Measurements from ENCODE around the gene CLEC4M.

CLEC4M gene

GRCh38 chr19:7748171-7748570, 14.9 kb upstream of the CLEC4M start:
- H3K27ac ChIP-seq (ENCODE audit: poor library complexity, severe bottlenecking), result no peak overlapping the region
- no peaks in the 10 kb centered on the region for H3K9me3 ChIP-seq (ENCODE audit: severe bottlenecking)
- no peak for TF ChIP-seq CTCF (IDR thresholded peaks at IDR 0.05; ENCODE audit: poor library complexity, severe bottlenecking)
- no peak for DNase-seq (ENCODE audit: low spot score)
- no peak overlapping the region for H3K4me3 ChIP-seq (ENCODE audit: severe bottlenecking)
- no peaks in the 10 kb centered on the region for H3K4me1 ChIP-seq (ENCODE audit: insufficient read depth, poor library complexity, severe bottlenecking)
- no peaks in the 10 kb centered on the region for H3K27me3 ChIP-seq (ENCODE audit: insufficient read depth, poor library complexity, severe bottlenecking)
- ATAC-seq (ENCODE audit: low read depth), result no peak
- H3K36me3 ChIP-seq (ENCODE audit: low read depth), result no peaks in the 10 kb centered on the region

- TF ChIP-seq CTCF (IDR thresholded peaks at IDR 0.05; ENCODE audit: poor library complexity, severe bottlenecking), result peak; percentile 36
- 0 out of 3 replicates have a peak, but pooled peaks have one; percentile 31 for ATAC-seq (ENCODE audit: low read depth)
- H3K9me3 ChIP-seq (ENCODE audit: severe bottlenecking), result no peaks in the 10 kb centered on the region
These were observed 14.3 kb upstream of the CLEC4M start for GRCh38 chr19:7748756-7749155.

GRCh38 chr19:7751157-7751783, 11.8 kb upstream of the CLEC4M start:
- Histone ChIP-seq H3K9me3 (ENCODE audit: severe bottlenecking) (no peaks in the 10 kb centered on the region), H3K27ac (ENCODE audit: poor library complexity, severe bottlenecking) (no peak overlapping the region), H3K4me1 (ENCODE audit: insufficient read depth, poor library complexity, severe bottlenecking) (no peaks in the 10 kb centered on the region), H3K36me3 (ENCODE audit: low read depth) (no peaks in the 10 kb centered on the region), H3K4me3 (ENCODE audit: severe bottlenecking) (no peak overlapping the region), H3K27me3 (ENCODE audit: insufficient read depth, poor library complexity, severe bottlenecking) (no peaks in the 10 kb centered on the region)
- DNase-seq (ENCODE audit: low spot score) (no peak), ATAC-seq (ENCODE audit: low read depth) (no peak)
- no peak for TF ChIP-seq CTCF (IDR thresholded peaks at IDR 0.05; ENCODE audit: poor library complexity, severe bottlenecking)

More at GRCh38 chr19:7748756-7749155, 14.3 kb upstream of the CLEC4M start:
- Histone ChIP-seq H3K27ac (ENCODE audit: poor library complexity, severe bottlenecking) (no peak overlapping the region), H3K4me3 (ENCODE audit: severe bottlenecking) (no peak overlapping the region), H3K27me3 (ENCODE audit: insufficient read depth, poor library complexity, severe bottlenecking) (no peaks in the 10 kb centered on the region), H3K4me1 (ENCODE audit: insufficient read depth, poor library complexity, severe bottlenecking) (no peaks in the 10 kb centered on the region), H3K36me3 (ENCODE audit: low read depth) (no peaks in the 10 kb centered on the region)
- DNase-seq (ENCODE audit: low spot score), result no peak

GRCh38 chr19:7756258-7756657, 6.8 kb upstream of the CLEC4M start:
- no peak for DNase-seq (ENCODE audit: low spot score)
- no peaks in the 10 kb centered on the region for H3K36me3 ChIP-seq (ENCODE audit: low read depth)
- no peaks in the 10 kb centered on the region for H3K4me1 ChIP-seq (ENCODE audit: insufficient read depth, poor library complexity, severe bottlenecking)
- no peak overlapping the region for H3K4me3 ChIP-seq (ENCODE audit: severe bottlenecking)
- no peak for TF ChIP-seq CTCF (IDR thresholded peaks at IDR 0.05; ENCODE audit: poor library complexity, severe bottlenecking)
- no peak for ATAC-seq (ENCODE audit: low read depth)
- no peak overlapping the region for H3K27ac ChIP-seq (ENCODE audit: poor library complexity, severe bottlenecking)
- peaks cover 18% of the 10 kb centered on the region for H3K9me3 ChIP-seq (ENCODE audit: severe bottlenecking)
- no peaks in the 10 kb centered on the region for H3K27me3 ChIP-seq (ENCODE audit: insufficient read depth, poor library complexity, severe bottlenecking)

GRCh38 chr19:7757358-7757757, 5.7 kb upstream of the CLEC4M start:
- Histone ChIP-seq H3K36me3 (ENCODE audit: low read depth) (no peaks in the 10 kb centered on the region), H3K27me3 (ENCODE audit: insufficient read depth, poor library complexity, severe bottlenecking) (no peaks in the 10 kb centered on the region), H3K27ac (ENCODE audit: poor library complexity, severe bottlenecking) (no peak overlapping the region), H3K9me3 (ENCODE audit: severe bottlenecking) (peaks cover 18% of the 10 kb centered on the region), H3K4me3 (ENCODE audit: severe bottlenecking) (no peak overlapping the region), H3K4me1 (ENCODE audit: insufficient read depth, poor library complexity, severe bottlenecking) (no peaks in the 10 kb centered on the region)
- no peak for TF ChIP-seq CTCF (IDR thresholded peaks at IDR 0.05; ENCODE audit: poor library complexity, severe bottlenecking)
- DNase-seq (ENCODE audit: low spot score) (no peak), ATAC-seq (ENCODE audit: low read depth) (no peak)

Measured in RWPE2 (cell line).